ENCODE data around the gene TRABD2A.

- TF ChIP-seq, protein P1, sequence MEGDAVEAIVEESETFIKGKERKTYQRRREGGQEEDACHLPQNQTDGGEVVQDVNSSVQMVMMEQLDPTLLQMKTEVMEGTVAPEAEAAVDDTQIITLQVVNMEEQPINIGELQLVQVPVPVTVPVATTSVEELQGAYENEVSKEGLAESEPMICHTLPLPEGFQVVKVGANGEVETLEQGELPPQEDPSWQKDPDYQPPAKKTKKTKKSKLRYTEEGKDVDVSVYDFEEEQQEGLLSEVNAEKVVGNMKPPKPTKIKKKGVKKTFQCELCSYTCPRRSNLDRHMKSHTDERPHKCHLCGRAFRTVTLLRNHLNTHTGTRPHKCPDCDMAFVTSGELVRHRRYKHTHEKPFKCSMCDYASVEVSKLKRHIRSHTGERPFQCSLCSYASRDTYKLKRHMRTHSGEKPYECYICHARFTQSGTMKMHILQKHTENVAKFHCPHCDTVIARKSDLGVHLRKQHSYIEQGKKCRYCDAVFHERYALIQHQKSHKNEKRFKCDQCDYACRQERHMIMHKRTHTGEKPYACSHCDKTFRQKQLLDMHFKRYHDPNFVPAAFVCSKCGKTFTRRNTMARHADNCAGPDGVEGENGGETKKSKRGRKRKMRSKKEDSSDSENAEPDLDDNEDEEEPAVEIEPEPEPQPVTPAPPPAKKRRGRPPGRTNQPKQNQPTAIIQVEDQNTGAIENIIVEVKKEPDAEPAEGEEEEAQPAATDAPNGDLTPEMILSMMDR (IDR thresholded peaks at IDR 0.05) = no peak
- TF ChIP-seq POLR2A (IDR thresholded peaks at IDR 0.05) = no peak
Observed at GRCh38 chr2:84894758-84895520, 14.1 kb upstream of the TRABD2A start.

Data from breast epithelium (tissue), 3 donors.